Hepatocyte (in vitro differentiated cells): ENCODE measurements around the gene ASB8.

Source experiments
- CTCF ChIP-seq: fragments of 200-600 bp; sonication (generic); IDR thresholded peaks from 2 replicates; pipeline ENCODE4 v1.5.1; 2016; ENCODE audit warnings: antibody characterized with exemption, mild to moderate bottlenecking; ENCODE audit not compliant: poor library complexity
- EZH2 ChIP-seq: fragments of 200-600 bp; sonication (generic); IDR thresholded peaks from 2 replicates; pipeline ENCODE4 v1.6.1; 2016; ENCODE audit warnings: antibody characterized with exemption, mild to moderate bottlenecking, borderline replicate concordance
- EZH2phosphoT487 ChIP-seq: fragments of 200-600 bp; sonication (generic); IDR thresholded peaks from one replicate; pipeline ENCODE4 v1.6.1; 2018; ENCODE audit warnings: antibody characterized with exemption, mild to moderate bottlenecking, low read depth, moderate library complexity; ENCODE audit not compliant: unreplicated experiment, severe bottlenecking

- no peak for TF ChIP-seq CTCF
- TF ChIP-seq EZH2: no peak
- TF ChIP-seq EZH2phosphoT487: no peak
Measured at GRCh38 chr12:48163150-48163747, 5.9 kb upstream of the ASB8 start.
